CD8-positive, alpha-beta memory T cell (primary cell): ENCODE measurements around the gene APBA2. TPM values are rescaled to one million over a fixed set of nuclear protein-coding genes. Genes with fewer than 3 reads are reported as not detected.

Source experiments
- CTCF ChIA-PET: fragments of 350-600 bp; sonication (Branson Sonifier 250); formaldehyde crosslinking; loops from one replicate; lab custom pipeline; 2021; ENCODE audit warnings: antibody characterized with exemption; lab: Charles Lee
- POLR2A ChIA-PET: fragments of 350-600 bp; sonication (Branson Sonifier 250); formaldehyde crosslinking; loops from one replicate; lab custom pipeline; 2021; ENCODE audit warnings: antibody characterized with exemption; lab: Charles Lee
- DNase-seq, 5 donors: peaks; one replicate each; pipeline versions ENCODE4 v3.0.0 to v3.0.0-alpha.2; 2020 to 2022; ENCODE audit warnings: mixed read lengths in 1 of 5
- H3K27ac ChIP-seq: one replicate; pipeline ENCODE4 v1.7.0; 2013; ENCODE audit warnings: low read depth, mild to moderate bottlenecking, low read length, moderate library complexity
- H3K27me3 ChIP-seq: 2 replicates; pipeline ENCODE4 v1.7.0; 2013; ENCODE audit warnings: low read length, mild to moderate bottlenecking; ENCODE audit not compliant: insufficient read depth, poor library complexity, severe bottlenecking
- H3K36me3 ChIP-seq: 2 replicates; pipeline ENCODE4 v1.7.0; 2013; ENCODE audit warnings: mild to moderate bottlenecking, low read length, moderate library complexity; ENCODE audit not compliant: insufficient read depth
- H3K4me1 ChIP-seq: 2 replicates; pipeline ENCODE4 v1.7.0; 2013; ENCODE audit warnings: mild to moderate bottlenecking, low read length, moderate library complexity; ENCODE audit not compliant: insufficient read depth
- H3K4me3 ChIP-seq: 2 replicates; pipeline ENCODE4 v1.7.0; 2013; ENCODE audit warnings: mild to moderate bottlenecking, low read length
- H3K9me3 ChIP-seq: 2 replicates; pipeline ENCODE4 v1.7.0; 2013; ENCODE audit warnings: mild to moderate bottlenecking, low read length
- H3K27ac Mint-ChIP-seq, 8 donors: one replicate each; pipeline ENCODE4 v1.8.0; 2020 to 2021; ENCODE audit warnings: mixed read lengths in 8 of 8, mild to moderate bottlenecking in 6 of 8, inconsistent platforms in 3 of 8, moderate library complexity in 3 of 8
- H3K27me3 Mint-ChIP-seq, 2 donors: one replicate each; pipeline ENCODE4 v1.8.0; 2020 to 2021; ENCODE audit warnings: mixed read lengths in 2 of 2, mild to moderate bottlenecking in 1 of 2, moderate library complexity in 1 of 2
- H3K36me3 Mint-ChIP-seq, 3 donors: one replicate each; pipeline ENCODE4 v1.8.0; 2020 to 2021; ENCODE audit warnings: mixed read lengths in 3 of 3, inconsistent platforms in 1 of 3, mild to moderate bottlenecking in 1 of 3
- H3K4me1 Mint-ChIP-seq, 3 donors: one replicate each; pipeline ENCODE4 v1.8.0; 2020 to 2021; ENCODE audit warnings: mixed read lengths in 3 of 3, inconsistent platforms in 1 of 3, mild to moderate bottlenecking in 1 of 3
- H3K4me3 Mint-ChIP-seq, 7 donors: one replicate each; pipeline ENCODE4 v1.8.0; 2020 to 2021; ENCODE audit warnings: mixed read lengths in 7 of 7, mild to moderate bottlenecking in 6 of 7, moderate library complexity in 4 of 7, inconsistent platforms in 2 of 7
- H3K9me3 Mint-ChIP-seq, 5 donors: one replicate each; pipeline ENCODE4 v1.8.0; 2020 to 2022; ENCODE audit warnings: mixed read lengths in 5 of 5, mild to moderate bottlenecking in 3 of 5, moderate library complexity in 2 of 5, inconsistent platforms in 1 of 5
- polyA plus RNA-seq: library from polyadenylated mRNA; unstranded; fragments of 300-500 nt; fragmentation: Illumina TruSeq; gene quantifications from one replicate; pipeline ENCODE4 v1.2.3, GENCODE V29; 2021
- total RNA-seq, 2 experiments: library from RNA; stranded (reverse); gene quantifications; one replicate each; pipeline ENCODE4 v1.2.3, GENCODE V29; 2021

APBA2 gene
- total and polyA plus RNA-seq, 3 experiments from 2014 or later = 15.7 to 38.8 (median 18.0) TPM

DNA sequence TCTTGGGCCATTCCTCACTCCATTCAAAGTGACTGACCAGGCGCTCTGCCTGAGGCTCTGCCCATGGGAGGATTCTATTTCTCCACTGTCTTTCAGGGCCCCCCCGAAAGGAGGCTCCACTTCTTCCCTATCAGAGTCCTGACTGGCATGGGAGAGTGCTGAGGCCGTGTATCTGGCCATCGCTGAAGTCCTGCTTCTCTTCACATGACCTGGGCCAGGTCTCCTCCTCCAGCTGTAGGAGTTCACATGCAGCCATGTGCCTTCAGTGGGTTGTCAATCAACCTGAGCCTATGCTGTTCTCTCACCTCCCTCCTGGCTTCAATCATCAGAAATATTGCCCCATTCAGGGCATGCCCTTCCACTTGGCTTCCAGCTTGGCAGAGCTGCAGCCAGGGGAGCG lies 12.8 kb upstream of the APBA2 start:
- peaks cover 0 to 1% of the 10 kb centered on the region in 2 donors for H3K27me3 Mint-ChIP-seq
- peaks cover 0 to 1% (median 0%) of the 10 kb centered on the region in 5 donors for H3K9me3 Mint-ChIP-seq
- no peaks in the 10 kb centered on the region for H3K27me3 ChIP-seq
- ChIA-PET POLR2A (no interaction called here), CTCF (interaction anchor here (1.3 to 3.7 kb wide), 4 partner anchors 48 to 218 kb away, joined by 3 to 22 read pairs (median 9); no protein-coding TSS in a partner anchor)
- H3K4me3 Mint-ChIP-seq = no peak overlapping the region
- H3K36me3 ChIP-seq = no peaks in the 10 kb centered on the region
- H3K9me3 ChIP-seq = no peaks in the 10 kb centered on the region
- H3K27ac ChIP-seq = no peak overlapping the region
- DNase-seq = no peak
- no peak overlapping the region for H3K27ac Mint-ChIP-seq
- peaks cover 9% of the 10 kb centered on the region for H3K4me1 ChIP-seq
- no peak overlapping the region for H3K4me3 ChIP-seq
- H3K36me3 Mint-ChIP-seq = no peaks in the 10 kb centered on the region
- peaks cover 0 to 4% (median 0%) of the 10 kb centered on the region in 3 donors for H3K4me1 Mint-ChIP-seq

DNA sequence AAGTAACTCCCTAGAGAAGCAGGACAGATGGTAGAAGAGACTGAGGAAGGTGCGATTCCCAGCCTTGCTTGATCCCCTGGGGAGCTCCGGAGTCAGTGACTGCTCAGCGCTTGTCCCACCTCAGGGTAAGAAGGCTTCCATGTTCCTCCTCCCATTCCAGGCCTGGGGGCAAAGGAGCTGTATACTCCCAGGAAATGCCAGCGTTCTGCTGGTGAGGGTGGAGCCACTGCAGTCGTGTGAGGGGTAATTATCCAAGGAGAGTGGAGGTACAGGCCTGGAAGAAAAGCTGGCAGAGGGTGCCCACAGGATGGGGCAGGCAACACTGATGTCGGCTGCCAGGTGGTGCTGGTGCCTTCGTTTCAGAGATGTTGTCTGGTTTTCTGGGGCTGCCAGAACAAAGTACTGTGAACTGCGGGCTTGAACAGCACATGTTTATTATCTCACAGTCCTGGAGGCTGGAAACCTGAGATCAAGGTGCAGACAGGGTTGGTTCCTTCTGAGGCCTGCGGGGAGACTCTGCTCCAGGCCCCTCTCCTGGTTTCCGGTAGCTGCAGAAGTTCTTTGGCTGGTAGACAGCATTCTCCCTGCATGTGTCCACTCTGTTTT lies 12.1 kb upstream of the APBA2 start:
- peak overlapping the region in 1 of 8 donors; percentile 19 for H3K27ac Mint-ChIP-seq
- ChIA-PET CTCF (interaction anchor here (1.3 to 3.7 kb wide), 5 partner anchors 17 to 217 kb away, joined by 3 to 22 read pairs (median 5); no protein-coding TSS in a partner anchor), POLR2A (no interaction called here)
- Histone ChIP-seq H3K4me3 (no peak overlapping the region), H3K36me3 (no peaks in the 10 kb centered on the region), H3K4me1 (peaks cover 9% of the 10 kb centered on the region), H3K27ac (no peak overlapping the region), H3K27me3 (no peaks in the 10 kb centered on the region), H3K9me3 (no peaks in the 10 kb centered on the region)
- no peaks in the 10 kb centered on the region for H3K36me3 Mint-ChIP-seq
- peak in 3 of 5 donors; percentile 19 to 66 (median 56) for DNase-seq
- H3K4me3 Mint-ChIP-seq = no peak overlapping the region
- H3K4me1 Mint-ChIP-seq = peaks cover 0 to 4% (median 0%) of the 10 kb centered on the region in 3 donors
- peaks cover 0 to 3% of the 10 kb centered on the region in 2 donors for H3K27me3 Mint-ChIP-seq
- peaks cover 0 to 1% (median 0%) of the 10 kb centered on the region in 5 donors for H3K9me3 Mint-ChIP-seq

DNA sequence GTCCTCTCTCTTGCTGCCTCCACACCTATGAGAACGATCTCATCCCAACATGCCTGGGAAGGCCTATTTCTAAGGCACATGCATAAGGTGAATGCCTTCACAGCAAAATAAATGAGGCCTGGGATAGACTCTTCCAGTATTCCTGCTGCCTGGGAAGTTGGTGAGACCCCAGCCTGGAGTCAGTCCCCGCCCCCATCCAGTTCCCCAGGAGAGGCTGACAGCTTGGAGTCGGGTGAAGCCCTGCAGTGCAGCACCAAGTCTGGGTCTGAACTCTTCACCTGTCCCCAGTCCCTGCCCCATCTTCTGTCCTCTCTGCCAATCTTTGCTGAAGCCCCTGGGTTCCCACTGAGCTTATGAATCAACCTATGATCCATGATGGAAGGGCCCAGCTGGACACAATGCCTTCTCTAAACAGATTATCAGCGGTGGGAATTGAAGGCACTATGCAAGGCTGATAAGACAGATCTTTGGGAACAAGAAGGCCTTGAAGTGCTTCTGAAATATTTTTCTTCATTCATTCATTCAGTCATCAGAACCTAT lies 10.2 kb upstream of the APBA2 start:
- H3K27ac Mint-ChIP-seq = peak overlapping the region in 1 of 8 donors; percentile 22
- Histone ChIP-seq H3K36me3 (no peaks in the 10 kb centered on the region), H3K27me3 (no peaks in the 10 kb centered on the region), H3K4me1 (peaks cover 9% of the 10 kb centered on the region), H3K4me3 (no peak overlapping the region), H3K9me3 (no peaks in the 10 kb centered on the region), H3K27ac (no peak overlapping the region)
- H3K9me3 Mint-ChIP-seq = peaks cover 0 to 3% (median 0%) of the 10 kb centered on the region in 5 donors
- no peak overlapping the region for H3K4me3 Mint-ChIP-seq
- POLR2A ChIA-PET = no interaction called here
- no peak for DNase-seq
- H3K36me3 Mint-ChIP-seq = no peaks in the 10 kb centered on the region
- CTCF ChIA-PET = interaction anchor here (3.7 kb wide), 1 partner anchor 215 kb away, joined by 22 read pairs; no protein-coding TSS in a partner anchor
- H3K27me3 Mint-ChIP-seq = peaks cover 0 to 3% of the 10 kb centered on the region in 2 donors
- peaks cover 0 to 4% (median 0%) of the 10 kb centered on the region in 3 donors for H3K4me1 Mint-ChIP-seq

DNA sequence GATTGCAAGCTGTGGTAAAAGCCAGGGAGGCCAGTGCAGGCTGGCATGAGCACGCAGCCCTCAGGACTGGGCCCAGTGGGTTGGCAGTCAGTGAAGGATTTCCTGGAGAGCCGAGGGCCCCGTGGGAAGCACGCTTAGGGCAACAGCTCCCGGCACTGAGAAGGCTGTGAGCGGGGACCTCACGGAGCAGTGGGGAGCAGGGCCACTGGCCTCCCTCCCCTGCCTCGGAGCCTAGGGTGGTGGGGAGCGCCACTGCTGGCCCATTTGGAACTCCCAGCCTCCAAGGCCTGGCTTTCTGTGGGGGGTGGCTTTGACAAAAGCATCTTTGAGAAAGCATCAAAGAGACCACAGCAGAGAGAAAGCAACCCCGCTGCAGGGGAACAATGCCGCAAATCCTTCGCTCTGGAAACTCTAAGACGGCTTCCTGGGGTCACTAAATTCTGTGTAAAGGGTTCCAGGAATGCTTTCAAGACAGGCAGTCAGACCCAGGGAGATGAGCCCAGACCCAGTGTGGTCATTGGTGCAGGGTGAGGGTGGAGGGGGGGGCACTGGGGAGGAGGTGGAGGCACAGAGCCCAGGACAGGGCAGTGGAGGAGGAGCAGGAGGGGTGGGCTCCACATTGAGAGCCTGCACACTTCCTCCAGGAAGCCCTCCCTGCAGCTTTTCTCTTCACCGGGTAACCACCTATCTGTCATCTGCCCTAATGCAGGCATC lies 9.5 kb upstream of the APBA2 start:
- H3K4me1 ChIP-seq = peaks cover 9% of the 10 kb centered on the region
- peaks cover 0 to 6% of the 10 kb centered on the region in 2 donors for H3K27me3 Mint-ChIP-seq
- H3K9me3 ChIP-seq = no peaks in the 10 kb centered on the region
- H3K27me3 ChIP-seq = no peaks in the 10 kb centered on the region
- H3K4me3 Mint-ChIP-seq = no peak overlapping the region
- peaks cover 0 to 4% (median 0%) of the 10 kb centered on the region in 3 donors for H3K4me1 Mint-ChIP-seq
- H3K27ac Mint-ChIP-seq = no peak overlapping the region
- no peak overlapping the region for H3K27ac ChIP-seq
- no peak overlapping the region for H3K4me3 ChIP-seq
- peak in 1 of 5 donors; percentile 54 for DNase-seq
- H3K9me3 Mint-ChIP-seq = peaks cover 0 to 3% (median 0%) of the 10 kb centered on the region in 5 donors
- no peaks in the 10 kb centered on the region for H3K36me3 ChIP-seq
- POLR2A ChIA-PET = no interaction called here
- H3K36me3 Mint-ChIP-seq = no peaks in the 10 kb centered on the region
- CTCF ChIA-PET = interaction anchor here (3.7 kb wide), 1 partner anchor 214 kb away, joined by 22 read pairs; no protein-coding TSS in a partner anchor

DNA sequence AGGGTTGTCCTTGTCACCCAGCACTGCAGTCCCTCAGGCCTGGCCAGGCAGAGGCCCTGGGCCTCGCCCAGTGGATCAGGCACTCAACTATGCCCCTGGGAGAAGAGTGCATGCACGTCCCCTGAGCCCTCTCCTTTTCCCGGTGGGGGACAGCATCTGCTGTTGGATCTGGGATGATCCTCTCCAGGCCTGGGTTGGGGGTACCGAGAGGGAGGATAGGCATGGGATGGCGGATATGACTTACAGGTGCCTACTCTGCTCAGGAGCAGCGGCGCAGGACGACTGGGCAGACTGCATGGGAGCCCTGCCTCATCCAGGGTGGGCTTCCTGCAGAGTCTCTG lies 9.0 kb upstream of the APBA2 start:
- H3K9me3 Mint-ChIP-seq = peaks cover 0 to 3% (median 0%) of the 10 kb centered on the region in 5 donors
- Histone ChIP-seq H3K27me3 (no peaks in the 10 kb centered on the region), H3K9me3 (no peaks in the 10 kb centered on the region), H3K27ac (no peak overlapping the region), H3K4me3 (no peak overlapping the region), H3K4me1 (peaks cover 9% of the 10 kb centered on the region), H3K36me3 (no peaks in the 10 kb centered on the region)
- DNase-seq = no peak
- POLR2A ChIA-PET = no interaction called here
- H3K27me3 Mint-ChIP-seq = peaks cover 0 to 6% of the 10 kb centered on the region in 2 donors
- CTCF ChIA-PET = no interaction called here
- no peaks in the 10 kb centered on the region for H3K36me3 Mint-ChIP-seq
- H3K4me1 Mint-ChIP-seq = peaks cover 0 to 4% (median 0%) of the 10 kb centered on the region in 3 donors
- no peak overlapping the region for H3K27ac Mint-ChIP-seq
- H3K4me3 Mint-ChIP-seq = no peak overlapping the region

DNA sequence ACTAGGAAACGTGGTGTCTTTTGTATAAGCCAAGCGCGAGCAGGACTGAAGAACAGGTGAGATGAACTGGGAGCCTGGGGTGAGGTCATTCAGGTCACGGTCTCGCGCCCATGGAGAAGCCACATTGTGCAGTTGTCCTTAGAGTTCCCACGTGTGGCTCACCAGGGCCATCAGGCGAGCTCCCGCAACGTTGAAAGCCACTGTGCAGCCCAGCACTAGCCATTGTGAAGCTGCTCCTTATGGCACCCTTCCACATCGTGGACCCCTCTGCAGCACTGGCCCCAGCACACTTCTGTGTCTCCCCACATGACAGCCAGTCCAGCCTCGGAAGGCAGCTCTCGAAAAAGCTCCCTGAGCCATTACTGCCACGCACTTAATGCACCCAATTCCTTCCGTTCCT lies 7.6 kb upstream of the APBA2 start:
- H3K27me3 ChIP-seq = no peaks in the 10 kb centered on the region
- no peaks in the 10 kb centered on the region for H3K36me3 ChIP-seq
- no peak for DNase-seq
- H3K9me3 ChIP-seq = no peaks in the 10 kb centered on the region
- Mint-ChIP-seq H3K4me1 (peaks cover 0 to 4% (median 0%) of the 10 kb centered on the region in 3 donors), H3K9me3 (peaks cover 0 to 2% (median 0%) of the 10 kb centered on the region in 5 donors), H3K27me3 (peaks cover 0 to 6% of the 10 kb centered on the region in 2 donors), H3K36me3 (no peaks in the 10 kb centered on the region), H3K4me3 (no peak overlapping the region), H3K27ac (no peak overlapping the region)
- CTCF ChIA-PET = interaction anchor here (1.4 kb wide), 1 partner anchor 212 kb away, joined by 5 read pairs; no protein-coding TSS in a partner anchor
- H3K27ac ChIP-seq = no peak overlapping the region
- POLR2A ChIA-PET = no interaction called here
- peaks cover 9% of the 10 kb centered on the region for H3K4me1 ChIP-seq
- no peak overlapping the region for H3K4me3 ChIP-seq

DNA sequence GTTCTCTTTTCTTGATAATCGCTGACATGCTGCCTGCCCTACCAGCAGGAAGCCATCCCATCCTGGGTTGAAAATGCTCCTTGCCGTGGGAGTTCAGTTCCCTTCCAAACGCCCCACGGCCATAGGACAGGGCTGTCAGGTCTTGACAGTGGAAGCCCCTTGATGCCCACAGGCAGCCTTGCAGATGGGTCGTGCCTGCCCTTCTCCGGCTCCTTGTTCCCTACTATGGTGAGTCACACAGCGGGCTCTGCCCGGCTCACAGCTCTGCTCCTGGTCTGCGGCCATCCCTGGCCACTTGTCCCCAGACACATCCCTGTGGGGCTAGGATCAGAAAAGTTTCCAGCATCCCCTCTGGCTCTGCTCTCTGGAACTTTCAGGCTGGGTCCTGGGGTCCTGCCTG lies 6.2 kb upstream of the APBA2 start:
- Mint-ChIP-seq H3K27ac (no peak overlapping the region), H3K4me1 (no peaks in the 10 kb centered on the region), H3K4me3 (no peak overlapping the region)

More for the DNA sequence above, 6.2 kb upstream of the APBA2 start:
- Histone ChIP-seq H3K4me1 (peaks cover 10% of the 10 kb centered on the region), H3K4me3 (no peak overlapping the region), H3K36me3 (no peaks in the 10 kb centered on the region), H3K9me3 (no peaks in the 10 kb centered on the region), H3K27me3 (no peaks in the 10 kb centered on the region), H3K27ac (no peak overlapping the region)
- no peak for DNase-seq
- Mint-ChIP-seq H3K36me3 (no peaks in the 10 kb centered on the region), H3K9me3 (peaks cover 0 to 2% (median 0%) of the 10 kb centered on the region in 5 donors), H3K27me3 (peaks cover 0 to 6% of the 10 kb centered on the region in 2 donors)
- POLR2A ChIA-PET = interaction anchor here (0.6 kb wide), 1 partner anchor 18 kb away, joined by 4 read pairs; no protein-coding TSS in a partner anchor
- CTCF ChIA-PET = interaction anchor here (1.0 to 1.4 kb wide), 2 partner anchors 94 to 210 kb away, joined by 3 to 5 read pairs; no protein-coding TSS in a partner anchor
